ENCODE measurements around the gene PAX8. TPM values are rescaled to one million over a fixed set of nuclear protein-coding genes. Genes with fewer than 3 reads are reported as not detected.

PAX8 gene
- total and polyA plus RNA-seq, 2 donors (not counting 1 experiment from before 2014, with no cell fraction given), result 0.26 to 0.50 TPM

DNA sequence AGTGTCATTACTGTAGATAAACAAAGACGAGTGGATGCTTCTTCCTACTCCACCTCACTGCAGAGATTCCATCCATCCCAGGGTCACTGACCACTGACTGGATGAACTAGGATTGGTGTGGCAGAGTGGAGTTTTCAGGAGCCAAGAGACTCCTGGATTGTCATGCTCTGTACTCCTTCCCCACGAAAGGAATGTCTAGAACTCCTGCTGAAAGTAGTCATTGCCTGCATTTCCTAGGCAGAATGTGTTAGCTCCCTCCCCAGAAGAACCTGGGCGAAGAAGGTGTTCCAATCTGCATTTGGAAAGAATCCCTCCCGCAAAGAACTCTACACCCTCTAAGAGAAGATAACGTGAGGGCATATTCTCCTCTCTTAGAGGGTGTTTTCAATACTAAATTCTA lies 6.2 kb downstream of the PAX8 start:
- TF ChIP-seq, protein P1, sequence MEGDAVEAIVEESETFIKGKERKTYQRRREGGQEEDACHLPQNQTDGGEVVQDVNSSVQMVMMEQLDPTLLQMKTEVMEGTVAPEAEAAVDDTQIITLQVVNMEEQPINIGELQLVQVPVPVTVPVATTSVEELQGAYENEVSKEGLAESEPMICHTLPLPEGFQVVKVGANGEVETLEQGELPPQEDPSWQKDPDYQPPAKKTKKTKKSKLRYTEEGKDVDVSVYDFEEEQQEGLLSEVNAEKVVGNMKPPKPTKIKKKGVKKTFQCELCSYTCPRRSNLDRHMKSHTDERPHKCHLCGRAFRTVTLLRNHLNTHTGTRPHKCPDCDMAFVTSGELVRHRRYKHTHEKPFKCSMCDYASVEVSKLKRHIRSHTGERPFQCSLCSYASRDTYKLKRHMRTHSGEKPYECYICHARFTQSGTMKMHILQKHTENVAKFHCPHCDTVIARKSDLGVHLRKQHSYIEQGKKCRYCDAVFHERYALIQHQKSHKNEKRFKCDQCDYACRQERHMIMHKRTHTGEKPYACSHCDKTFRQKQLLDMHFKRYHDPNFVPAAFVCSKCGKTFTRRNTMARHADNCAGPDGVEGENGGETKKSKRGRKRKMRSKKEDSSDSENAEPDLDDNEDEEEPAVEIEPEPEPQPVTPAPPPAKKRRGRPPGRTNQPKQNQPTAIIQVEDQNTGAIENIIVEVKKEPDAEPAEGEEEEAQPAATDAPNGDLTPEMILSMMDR (conservative IDR thresholded peaks at IDR 0.05 in 1 of 2, IDR thresholded peaks at IDR 0.05 in 1 of 2; ENCODE audit: low read depth in 1 of 2, low read length in 2 of 2), result no peak
- TF ChIP-seq EZH2 (IDR thresholded peaks at IDR 0.05; ENCODE audit: low read length, missing control alignments), result no peak
- DNase-seq (ENCODE audit: low read depth in 2 of 2), result no peak
- H3K36me3 ChIP-seq (ENCODE audit: control insufficient read depth, insufficient read depth, low read length), result no peaks in the 10 kb centered on the region
- no peaks in the 10 kb centered on the region for H3K9me3 ChIP-seq (ENCODE audit: control insufficient read depth, insufficient read depth, low read depth, low read length)
- no peak overlapping the region for H3K4me3 ChIP-seq (replicated peaks in 1 of 4; ENCODE audit: control extremely low read depth in 1 of 4, insufficient read depth in 1 of 4, low read depth in 3 of 4, low read length in 4 of 4)
- H3K79me2 ChIP-seq (ENCODE audit: control insufficient read depth, insufficient read depth, low read length), result no peaks in the 10 kb centered on the region
- no peak overlapping the region for H3K9ac ChIP-seq (ENCODE audit: insufficient read depth, low read length)
- no peak overlapping the region for H3K4me2 ChIP-seq (ENCODE audit: extremely low read depth, insufficient read depth, low read length)
- H4K20me1 ChIP-seq (ENCODE audit: control insufficient read depth, extremely low read depth, insufficient read depth, low read length), result no peaks in the 10 kb centered on the region
- no peak overlapping the region for H2AFZ ChIP-seq (ENCODE audit: low read length)
- H3K4me1 ChIP-seq (ENCODE audit: control insufficient read depth, extremely low read depth, insufficient read depth, low read length), result no peaks in the 10 kb centered on the region
- H3K27ac ChIP-seq (ENCODE audit: insufficient read depth, low read length), result no peak overlapping the region
- H3K27me3 ChIP-seq (ENCODE audit: control insufficient read depth, insufficient read depth, low read length), result peaks cover 76% of the 10 kb centered on the region

DNA sequence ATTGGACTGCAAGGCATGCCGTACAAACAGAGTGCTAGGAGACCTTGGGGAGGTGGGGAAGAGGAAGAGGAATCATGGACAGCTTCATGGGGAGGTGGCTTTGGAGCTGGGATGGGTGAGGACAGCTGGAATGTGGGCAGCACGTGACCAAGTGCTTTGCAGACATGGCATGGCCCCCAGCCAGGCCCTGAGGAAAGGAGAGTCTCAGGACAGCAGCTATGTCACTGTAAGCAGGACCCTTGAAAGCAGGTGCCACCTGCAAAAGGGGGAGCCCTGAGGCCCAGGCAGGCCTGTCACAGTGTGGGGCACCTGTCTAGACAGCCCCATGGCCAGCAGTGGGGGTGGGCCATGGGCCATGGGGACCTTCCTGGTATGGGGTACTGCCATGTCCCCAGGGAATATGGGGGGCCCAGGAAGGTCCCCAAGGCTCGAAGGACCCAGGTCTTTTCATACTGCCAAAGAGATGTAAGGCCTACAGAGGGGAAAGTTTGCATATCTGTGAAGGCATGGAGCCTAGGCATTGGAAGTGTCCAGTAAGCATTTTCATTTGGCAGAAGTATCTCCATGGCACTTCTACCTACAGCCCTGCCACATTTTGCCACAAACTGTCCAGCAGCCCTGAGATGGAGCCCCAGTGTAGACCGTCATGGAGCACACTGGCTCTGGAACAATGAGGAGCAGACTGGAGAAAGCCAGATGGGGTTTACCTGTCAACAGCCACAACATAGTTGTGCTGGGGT lies 9.9 kb downstream of the PAX8 start:
- no peak overlapping the region for H3K4me2 ChIP-seq (ENCODE audit: extremely low read depth, insufficient read depth, low read length)
- H3K4me1 ChIP-seq (ENCODE audit: control insufficient read depth, extremely low read depth, insufficient read depth, low read length), result no peaks in the 10 kb centered on the region
- no peaks in the 10 kb centered on the region for H3K36me3 ChIP-seq (ENCODE audit: control insufficient read depth, insufficient read depth, low read length)
- no peaks in the 10 kb centered on the region for H3K79me2 ChIP-seq (ENCODE audit: control insufficient read depth, insufficient read depth, low read length)
- peaks cover 66% of the 10 kb centered on the region for H3K27me3 ChIP-seq (ENCODE audit: control insufficient read depth, insufficient read depth, low read length)
- no peak overlapping the region for H2AFZ ChIP-seq (ENCODE audit: low read length)
- no peak overlapping the region for H3K27ac ChIP-seq (ENCODE audit: insufficient read depth, low read length)
- H4K20me1 ChIP-seq (ENCODE audit: control insufficient read depth, extremely low read depth, insufficient read depth, low read length), result no peaks in the 10 kb centered on the region
- no peak for DNase-seq (ENCODE audit: low read depth in 2 of 2)
- H3K9me3 ChIP-seq (ENCODE audit: control insufficient read depth, insufficient read depth, low read depth, low read length), result no peaks in the 10 kb centered on the region
- H3K4me3 ChIP-seq (replicated peaks in 1 of 4; ENCODE audit: control extremely low read depth in 1 of 4, insufficient read depth in 1 of 4, low read depth in 3 of 4, low read length in 4 of 4), result no peak overlapping the region
- TF ChIP-seq, protein P1 (conservative IDR thresholded peaks at IDR 0.05 in 1 of 2, IDR thresholded peaks at IDR 0.05 in 1 of 2; ENCODE audit: low read depth in 1 of 2, low read length in 2 of 2), result no peak
- no peak for TF ChIP-seq EZH2 (IDR thresholded peaks at IDR 0.05; ENCODE audit: low read length, missing control alignments)
- H3K9ac ChIP-seq (ENCODE audit: insufficient read depth, low read length), result no peak overlapping the region

DNA sequence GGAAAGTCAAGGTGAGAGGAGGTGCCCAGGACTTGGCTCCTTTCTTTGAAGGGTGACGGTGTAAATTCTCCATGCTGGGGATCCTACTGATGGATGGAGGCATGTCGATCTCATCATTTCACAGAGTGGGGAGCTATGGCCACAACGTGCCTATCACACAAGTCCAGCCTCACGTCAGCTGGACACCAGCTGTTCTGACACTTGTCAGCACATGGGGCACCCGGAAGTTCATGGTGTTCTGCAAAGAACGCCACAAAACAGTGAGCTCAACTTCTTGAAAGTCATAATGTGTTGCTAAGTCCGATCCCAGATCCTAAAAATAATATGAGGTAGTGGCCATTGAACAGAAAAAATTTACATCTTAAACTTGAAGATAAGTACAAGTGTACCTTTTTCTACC lies 12.3 kb downstream of the PAX8 start:
- H3K27me3 ChIP-seq (ENCODE audit: control insufficient read depth, insufficient read depth, low read length), result peaks cover 60% of the 10 kb centered on the region
- no peak overlapping the region for H3K27ac ChIP-seq (ENCODE audit: insufficient read depth, low read length)
- H3K9me3 ChIP-seq (ENCODE audit: control insufficient read depth, insufficient read depth, low read depth, low read length), result no peaks in the 10 kb centered on the region
- H3K36me3 ChIP-seq (ENCODE audit: control insufficient read depth, insufficient read depth, low read length), result no peaks in the 10 kb centered on the region
- TF ChIP-seq, protein P1 (conservative IDR thresholded peaks at IDR 0.05 in 1 of 2, IDR thresholded peaks at IDR 0.05 in 1 of 2; ENCODE audit: low read depth in 1 of 2, low read length in 2 of 2), result no peak
- TF ChIP-seq EZH2 (IDR thresholded peaks at IDR 0.05; ENCODE audit: low read length, missing control alignments), result no peak
- H2AFZ ChIP-seq (ENCODE audit: low read length), result no peak overlapping the region
- no peak overlapping the region for H3K4me3 ChIP-seq (replicated peaks in 1 of 4; ENCODE audit: control extremely low read depth in 1 of 4, insufficient read depth in 1 of 4, low read depth in 3 of 4, low read length in 4 of 4)
- H3K4me1 ChIP-seq (ENCODE audit: control insufficient read depth, extremely low read depth, insufficient read depth, low read length), result no peaks in the 10 kb centered on the region
- no peaks in the 10 kb centered on the region for H4K20me1 ChIP-seq (ENCODE audit: control insufficient read depth, extremely low read depth, insufficient read depth, low read length)
- H3K4me2 ChIP-seq (ENCODE audit: extremely low read depth, insufficient read depth, low read length), result no peak overlapping the region
- no peak for DNase-seq (ENCODE audit: low read depth in 2 of 2)
- H3K9ac ChIP-seq (ENCODE audit: insufficient read depth, low read length), result no peak overlapping the region
- no peaks in the 10 kb centered on the region for H3K79me2 ChIP-seq (ENCODE audit: control insufficient read depth, insufficient read depth, low read length)
